PC-3 (cell line): ENCODE measurements around the gene ZNRF1.

ENCODE experiments used
- EZH2 ChIP-seq: fragments of 300-600 bp; sonication (generic); IDR thresholded peaks from one replicate; pipeline ENCODE4 v1.6.1; 2017; ENCODE audit warnings: antibody characterized with exemption, mild to moderate bottlenecking, low read length; ENCODE audit not compliant: unreplicated experiment
- EZH2phosphoT487 ChIP-seq: fragments of 300-600 bp; sonication (generic); IDR thresholded peaks from 2 replicates; pipeline ENCODE4 v1.6.1; 2018; ENCODE audit warnings: mild to moderate bottlenecking, antibody characterized with exemption, low read length, borderline replicate concordance

DNA sequence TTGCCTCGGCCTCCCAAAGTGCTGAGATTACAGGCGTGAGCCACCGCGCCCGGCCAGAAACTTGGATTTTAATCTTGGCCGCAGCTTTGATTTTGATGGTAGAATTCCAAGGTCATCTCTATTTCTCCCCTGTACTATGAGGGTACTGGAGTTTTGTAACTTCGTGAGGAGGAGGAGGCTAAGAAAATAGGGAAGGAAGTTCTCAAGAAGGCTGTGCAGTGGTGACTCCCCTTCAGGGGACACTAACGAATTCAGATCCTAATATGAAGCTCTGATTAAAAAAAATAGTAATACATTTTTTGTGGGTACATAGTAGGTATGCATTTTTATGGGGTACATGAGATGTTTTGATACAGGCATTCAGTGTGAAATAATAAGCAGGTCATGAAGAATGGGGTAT is 61.9 kb downstream of the ZNRF1 start:
- TF ChIP-seq EZH2phosphoT487 (no peak), EZH2 (no peak)
